KMS-11 (cell line): ENCODE results near the gene MIDN.
"Not testable (repeated sequence)": the region's sequence is repeated elsewhere in the genome, so short reads cannot be mapped to it uniquely, and the experiment has no call there.

Experiments used
- H2AFZ ChIP-seq: fragments of 200-600 bp; sonication (generic); 2 replicates; pipeline ENCODE4 v1.6.1; 2016; ENCODE audit warnings: antibody characterized with exemption, mixed run types, low read depth
- H3K27ac ChIP-seq: fragments of 200-600 bp; sonication (generic); 2 replicates; pipeline ENCODE4 v1.6.1; 2016; ENCODE audit warnings: mild to moderate bottlenecking, mixed run types
- H3K27me3 ChIP-seq: fragments of 200-600 bp; sonication (generic); 2 replicates; pipeline ENCODE4 v1.6.1; 2017; ENCODE audit warnings: mild to moderate bottlenecking, low read depth, mixed run types, moderate library complexity; ENCODE audit not compliant: insufficient read depth
- H3K36me3 ChIP-seq: fragments of 200-600 bp; sonication (generic); 2 replicates; pipeline ENCODE4 v1.6.1; 2017; ENCODE audit warnings: mild to moderate bottlenecking, mixed run types; ENCODE audit not compliant: insufficient read depth
- H3K4me1 ChIP-seq: fragments of 200-600 bp; sonication (generic); 2 replicates; pipeline ENCODE4 v1.6.1; 2016; ENCODE audit warnings: mild to moderate bottlenecking, low read depth, mixed run types; ENCODE audit not compliant: poor library complexity, severe bottlenecking
- H3K4me2 ChIP-seq: fragments of 200-600 bp; sonication (generic); 2 replicates; pipeline ENCODE4 v1.7.0; 2016; ENCODE audit warnings: mild to moderate bottlenecking, mixed run types
- H3K4me3 ChIP-seq: fragments of 200-600 bp; sonication (generic); IDR thresholded peaks from 2 replicates; pipeline ENCODE4 v1.6.1; 2017; ENCODE audit warnings: low read depth, low read length, mixed read lengths; ENCODE audit not compliant: insufficient read depth
- H3K79me2 ChIP-seq: fragments of 200-600 bp; sonication (generic); 2 replicates; pipeline ENCODE4 v1.6.1; 2016; ENCODE audit warnings: low read depth, mixed run types; ENCODE audit not compliant: insufficient read depth
- H3K9ac ChIP-seq: fragments of 200-600 bp; sonication (generic); 2 replicates; pipeline ENCODE4 v1.6.1; 2016; ENCODE audit warnings: mild to moderate bottlenecking, mixed run types
- H4K20me1 ChIP-seq: fragments of 200-600 bp; sonication (generic); 2 replicates; pipeline ENCODE4 v1.6.1; 2016; ENCODE audit warnings: mild to moderate bottlenecking, mixed run types; ENCODE audit not compliant: insufficient read depth
- CTCF ChIP-seq: fragments of 200-600 bp; sonication (generic); conservative IDR thresholded peaks from 2 replicates; pipeline ENCODE4 v1.6.1; 2017; ENCODE audit warnings: low read depth, mild to moderate bottlenecking, antibody characterized with exemption, low read length, moderate library complexity, mixed read lengths

Gene MIDN

GRCh38 chr19:1206150-1206863, 42.1 kb upstream of the MIDN start:
- H4K20me1 ChIP-seq: no peaks in the 10 kb centered on the region
- no peak overlapping the region for H3K4me3 ChIP-seq
- no peak for TF ChIP-seq CTCF
- no peaks in the 10 kb centered on the region for H3K27me3 ChIP-seq
- H3K4me1 ChIP-seq: peaks cover 32% of the 10 kb centered on the region
- H3K27ac ChIP-seq: no peak overlapping the region
- peak overlapping the region; percentile 77 for H3K4me2 ChIP-seq
- peaks cover 49% of the 10 kb centered on the region for H3K79me2 ChIP-seq
- H3K9ac ChIP-seq: peak overlapping the region; percentile 18; the same call in 1 of the 2 replicates
- no peaks in the 10 kb centered on the region for H3K36me3 ChIP-seq
- H2AFZ ChIP-seq: no peak overlapping the region; the same call in 1 of the 2 replicates

- no peaks in the 10 kb centered on the region for H3K27me3 ChIP-seq
- no peak for TF ChIP-seq CTCF
- no peak overlapping the region for H3K4me3 ChIP-seq
- peak overlapping the region; percentile 77 for H3K4me2 ChIP-seq
- no peak overlapping the region; the same call in 1 of the 2 replicates for H3K9ac ChIP-seq
- H3K4me1 ChIP-seq: peaks cover 32% of the 10 kb centered on the region
- H3K36me3 ChIP-seq: no peaks in the 10 kb centered on the region
- H3K27ac ChIP-seq: no peak overlapping the region
- H2AFZ ChIP-seq: no peak overlapping the region
- H4K20me1 ChIP-seq: no peaks in the 10 kb centered on the region
- peaks cover 55% of the 10 kb centered on the region for H3K79me2 ChIP-seq
Measured at GRCh38 chr19:1206864-1207450, 41.4 kb upstream of the MIDN start.

- not testable (repeated sequence) for H2AFZ ChIP-seq, H3K27ac ChIP-seq, H3K27me3 ChIP-seq, H3K4me2 ChIP-seq, H3K9ac ChIP-seq, H3K36me3 ChIP-seq, H3K4me3 ChIP-seq, H4K20me1 ChIP-seq
- Histone ChIP-seq H3K79me2 (peaks cover 56% of the 10 kb centered on the region), H3K4me1 (peaks cover 24% of the 10 kb centered on the region)
Measured at GRCh38 chr19:1208830-1209229, 39.6 kb upstream of the MIDN start.

- TF ChIP-seq CTCF: no peak
- no peaks in the 10 kb centered on the region for H3K27me3 ChIP-seq
- H3K27ac ChIP-seq: no peak overlapping the region
- no peaks in the 10 kb centered on the region for H3K36me3 ChIP-seq
- H4K20me1 ChIP-seq: no peaks in the 10 kb centered on the region
- H3K9ac ChIP-seq: no peak overlapping the region
- H2AFZ ChIP-seq: no peak overlapping the region
- H3K4me1 ChIP-seq: peaks cover 11% of the 10 kb centered on the region
- no peak overlapping the region for H3K4me2 ChIP-seq
- peaks cover 62% of the 10 kb centered on the region for H3K79me2 ChIP-seq
- H3K4me3 ChIP-seq: no peak overlapping the region
Measured at GRCh38 chr19:1210227-1210538, 38.2 kb upstream of the MIDN start.
